Activated naive CD4-positive, alpha-beta T cell treated with anti-CD3 and anti-CD28 coated beads, Interleukin-2, amount 50 U/mL, for 72 hours (primary cell): ENCODE data around the gene SLC32A1. TPM values are rescaled to one million over a fixed set of nuclear protein-coding genes. Genes with fewer than 3 reads are reported as not detected.
A peak's percentile ranks its signal among the peaks of the same experiment; 100 is the strongest.

Experiments used
- ATAC-seq, 2 donors: fragments of 150-1000 bp; cut with Tn5 transposase; 2 replicates each; pipeline ENCODE4 v1.10.0; 2021; ENCODE audit warnings: mild to moderate bottlenecking in 2 of 2, moderate library complexity in 2 of 2
- DNase-seq, 2 donors: peaks; one replicate each; pipeline ENCODE4 v3.0.0; 2021 to 2022; ENCODE audit warnings: low spot score in 2 of 2
- H3K27ac Mint-ChIP-seq, 2 donors: one replicate each; pipeline ENCODE4 v1.8.0; 2022; ENCODE audit warnings: mild to moderate bottlenecking in 2 of 2, mixed read lengths in 2 of 2
- H3K36me3 Mint-ChIP-seq, 2 donors: one replicate each; pipeline ENCODE4 v1.8.0; 2022; ENCODE audit warnings: mixed read lengths in 2 of 2
- H3K9me3 Mint-ChIP-seq, 2 donors: one replicate each; pipeline ENCODE4 v1.8.0; 2022; ENCODE audit warnings: mixed read lengths in 2 of 2
- total RNA-seq, 2 donors: library from RNA; stranded (reverse); gene quantifications; one replicate each; pipeline ENCODE4 v1.2.3, GENCODE V29; 2022

SLC32A1 gene
- total RNA-seq, 2 donors from 2014 or later = not detected

- H3K27ac Mint-ChIP-seq = no peak overlapping the region
- no peak for DNase-seq
- no peak for ATAC-seq
- peaks cover 11 to 16% of the 10 kb centered on the region in 2 donors for H3K36me3 Mint-ChIP-seq
- no peaks in the 10 kb centered on the region for H3K9me3 Mint-ChIP-seq
Measured at GRCh38 chr20:38732981-38733380, 8.7 kb downstream of the SLC32A1 start.

- ATAC-seq = no peak
- DNase-seq = no peak
- Mint-ChIP-seq H3K27ac (no peak overlapping the region), H3K9me3 (no peaks in the 10 kb centered on the region), H3K36me3 (peaks cover 0 to under 1% of the 10 kb centered on the region in 2 donors)
Measured at GRCh38 chr20:38735172-38735571, 10.9 kb downstream of the SLC32A1 start.

GRCh38 chr20:38737887-38738286, 13.6 kb downstream of the SLC32A1 start:
- DNase-seq (no peak), ATAC-seq (no peak)
- Mint-ChIP-seq H3K9me3 (no peaks in the 10 kb centered on the region), H3K27ac (no peak overlapping the region), H3K36me3 (no peaks in the 10 kb centered on the region)

GRCh38 chr20:38745757-38746156, 21.5 kb downstream of the SLC32A1 start:
- DNase-seq (no peak), ATAC-seq (no peak)
- Mint-ChIP-seq H3K27ac (no peak overlapping the region), H3K9me3 (no peaks in the 10 kb centered on the region), H3K36me3 (no peaks in the 10 kb centered on the region)

DNA sequence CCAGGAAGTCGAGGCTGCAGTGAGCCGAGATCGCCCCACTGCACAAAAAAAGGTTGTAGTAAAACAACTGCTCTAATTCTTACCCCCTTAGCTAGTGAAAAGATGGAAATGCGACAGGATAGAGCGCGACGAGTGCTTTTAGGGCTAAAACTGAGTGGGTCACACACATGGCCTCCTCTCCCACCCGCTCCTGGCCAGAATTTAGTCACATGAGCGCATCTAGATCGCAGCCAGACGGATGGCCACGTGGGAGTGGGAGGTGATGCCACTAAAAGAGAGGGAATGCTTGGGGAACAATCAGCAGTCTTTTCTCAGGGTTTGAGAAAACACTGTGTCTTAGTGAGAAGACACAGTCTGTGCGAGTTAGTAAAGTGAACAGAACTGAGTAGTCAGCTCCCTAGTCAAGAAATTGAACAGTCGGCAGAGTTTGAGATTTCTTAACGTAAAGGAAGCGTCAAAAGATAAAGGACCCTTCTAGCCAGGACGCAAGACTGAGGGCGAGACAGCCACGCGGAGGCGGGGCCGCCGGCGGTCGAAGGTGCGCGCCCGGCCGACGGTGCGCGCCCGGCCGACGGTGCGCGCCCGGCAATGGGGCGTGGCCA, 23.3 kb downstream of the SLC32A1 start:
- DNase-seq (no peak), ATAC-seq (no peak)
- H3K27ac Mint-ChIP-seq = peak overlapping the region; percentile 8 to 91
- H3K36me3 Mint-ChIP-seq = peaks cover 0 to 4% of the 10 kb centered on the region in 2 donors
- H3K9me3 Mint-ChIP-seq = no peaks in the 10 kb centered on the region

GRCh38 chr20:38748097-38748860, 24.0 kb downstream of the SLC32A1 start, which contains the start of gene ACTR5:
ACTR5 (plus strand) TSS chr20:38748460; CDS start chr20:38748479, 19 bp downstream.
- DNase-seq = peak; percentile 95 to 99
- ATAC-seq = peak; percentile 89 to 90
- Mint-ChIP-seq H3K36me3 (peaks cover 0 to 10% of the 10 kb centered on the region in 2 donors), H3K9me3 (no peaks in the 10 kb centered on the region), H3K27ac (peak within 1 kb of the TSS; percentile 91 to 99)

DNA sequence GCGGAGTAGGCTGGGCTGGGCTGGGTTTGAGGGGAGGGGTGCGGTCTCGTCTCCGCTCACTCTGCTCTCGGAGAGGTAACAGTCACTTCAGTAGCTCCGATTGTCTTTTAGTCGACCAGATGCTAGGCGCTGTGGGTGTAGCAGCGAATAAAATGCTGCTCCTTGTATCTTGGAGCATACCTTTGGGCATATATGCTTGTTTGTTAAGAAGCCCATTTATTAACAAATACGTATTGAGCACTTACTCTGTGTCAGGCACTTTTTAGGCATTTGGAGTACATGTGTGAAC, 24.5 kb downstream of the SLC32A1 start:
- Mint-ChIP-seq H3K27ac (peak overlapping the region; percentile 45 to 91), H3K9me3 (no peaks in the 10 kb centered on the region), H3K36me3 (peaks cover 0 to 12% of the 10 kb centered on the region in 2 donors)
- DNase-seq = no peak
- peak; percentile 53 to 73 for ATAC-seq

DNA sequence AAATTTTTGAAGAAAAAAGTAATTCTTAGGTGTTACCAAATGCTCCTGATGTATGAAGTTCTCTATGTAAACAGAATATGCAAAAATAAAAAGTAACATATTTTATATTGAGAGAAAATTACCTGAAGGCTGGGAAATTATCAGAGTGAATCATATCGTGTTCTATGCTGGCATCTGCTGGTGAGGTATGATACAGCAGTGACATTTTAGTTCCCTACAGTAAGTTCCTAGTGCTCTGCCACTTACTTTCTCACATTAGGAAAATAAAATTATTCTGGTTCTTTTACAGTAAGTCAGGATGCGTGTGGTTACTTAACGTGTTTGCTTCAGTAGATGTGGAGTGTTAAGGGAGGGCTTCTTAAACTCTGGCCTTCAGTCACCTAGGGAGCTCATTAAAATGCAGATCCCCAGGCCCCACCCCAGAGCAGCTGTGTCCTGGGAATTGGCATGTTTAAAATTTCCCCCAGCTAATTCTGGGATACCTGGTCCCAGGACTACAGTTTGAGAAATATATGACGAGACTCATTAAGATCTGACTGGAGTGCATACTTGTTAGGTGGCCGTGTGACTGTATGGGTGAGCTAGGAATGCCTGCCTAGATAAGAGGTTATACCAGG, 27.2 kb downstream of the SLC32A1 start:
- DNase-seq = no peak
- no peak overlapping the region for H3K27ac Mint-ChIP-seq
- no peaks in the 10 kb centered on the region for H3K9me3 Mint-ChIP-seq
- ATAC-seq = no peak
- peaks cover 16 to 21% of the 10 kb centered on the region in 2 donors for H3K36me3 Mint-ChIP-seq

- ATAC-seq (no peak), DNase-seq (no peak)
- Mint-ChIP-seq H3K36me3 (peaks cover 16 to 21% of the 10 kb centered on the region in 2 donors), H3K9me3 (no peaks in the 10 kb centered on the region), H3K27ac (no peak overlapping the region)
Measured at GRCh38 chr20:38752029-38752428, 27.7 kb downstream of the SLC32A1 start.

DNA sequence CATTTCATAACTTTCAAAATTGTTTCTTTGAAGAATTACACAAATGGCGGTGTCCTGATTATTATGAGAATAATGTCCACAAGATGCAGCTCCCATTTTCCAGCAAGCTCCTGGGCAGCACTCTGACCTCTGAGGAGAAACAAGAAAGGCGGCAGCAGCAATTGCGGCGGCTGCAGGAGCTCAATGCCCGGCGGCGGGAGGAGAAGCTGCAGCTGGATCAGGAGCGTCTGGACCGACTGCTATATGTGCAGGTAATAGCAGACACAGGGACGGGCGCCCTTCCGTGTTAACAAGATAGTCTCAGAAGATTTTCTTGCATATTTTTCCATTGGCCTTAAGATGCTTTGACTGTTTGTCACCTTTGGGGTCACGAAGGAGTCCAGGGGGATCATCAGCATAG, 30.6 kb downstream of the SLC32A1 start:
- Mint-ChIP-seq H3K9me3 (no peaks in the 10 kb centered on the region), H3K36me3 (peaks cover 21 to 27% of the 10 kb centered on the region in 2 donors), H3K27ac (no peak overlapping the region)
- ATAC-seq (no peak), DNase-seq (no peak)

DNA sequence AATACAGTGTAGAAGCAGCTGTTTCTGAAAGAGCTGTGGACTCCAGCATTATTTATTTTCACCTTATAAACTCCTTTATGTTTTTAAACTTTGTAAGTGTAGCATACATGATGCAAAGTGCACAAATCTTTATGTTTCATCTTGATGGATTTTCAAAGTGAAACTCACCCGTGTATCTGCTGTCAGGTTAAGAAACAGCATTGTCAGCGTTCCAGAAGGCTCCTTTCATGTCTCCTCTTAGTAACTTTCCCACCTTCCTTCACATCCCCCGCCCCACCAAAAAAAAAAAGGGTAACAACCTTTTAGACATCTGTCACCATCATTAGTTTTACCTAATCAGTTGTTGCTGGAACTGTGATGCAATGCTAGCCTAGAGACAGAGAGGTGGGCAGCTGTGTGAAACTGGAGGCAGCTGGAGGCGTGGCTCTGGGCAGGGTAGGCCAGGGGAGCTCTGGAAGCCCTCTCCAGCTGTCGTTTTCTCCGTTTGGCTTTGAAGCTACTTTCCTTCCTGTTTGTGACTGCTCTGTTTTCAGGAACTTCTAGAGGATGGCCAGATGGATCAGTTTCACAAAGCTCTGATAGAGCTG, 31.1 kb downstream of the SLC32A1 start:
- H3K36me3 Mint-ChIP-seq = peaks cover 21 to 32% of the 10 kb centered on the region in 2 donors
- H3K27ac Mint-ChIP-seq = peak overlapping the region in 1 of 2 donors; percentile 52
- no peaks in the 10 kb centered on the region for H3K9me3 Mint-ChIP-seq
- no peak for DNase-seq
- no peak for ATAC-seq

DNA sequence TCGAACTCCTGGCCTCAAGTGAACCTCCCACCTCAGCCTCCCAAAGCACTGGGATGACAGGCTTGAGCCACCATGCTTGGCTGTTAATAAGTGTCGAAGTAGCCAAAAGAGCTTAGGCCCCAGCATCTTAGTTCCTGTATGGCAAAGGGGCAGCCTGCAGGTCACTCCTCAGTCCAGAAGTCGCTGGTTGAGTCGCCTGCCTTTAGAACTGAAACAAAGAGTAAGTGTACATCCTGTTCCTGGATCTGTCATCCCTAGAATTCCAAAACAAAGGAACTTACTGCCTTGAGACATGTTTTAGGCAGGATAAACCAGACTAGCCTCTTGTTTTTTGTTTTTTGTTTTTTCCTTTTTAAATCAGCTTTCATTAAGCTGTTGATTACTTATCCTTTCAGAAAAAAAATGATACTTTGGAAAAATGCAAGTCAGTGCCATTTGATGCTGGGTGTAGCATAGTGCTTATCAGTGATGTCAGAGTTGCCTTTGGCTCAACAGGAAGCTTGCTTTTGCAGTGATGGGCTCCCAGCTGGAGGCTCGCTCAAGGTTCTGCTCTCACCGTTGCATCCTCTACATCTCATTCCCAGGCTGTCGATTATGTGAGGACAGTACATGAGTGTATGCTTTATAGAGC, 33.0 kb downstream of the SLC32A1 start:
- DNase-seq = no peak
- H3K36me3 Mint-ChIP-seq = peaks cover 27 to 36% of the 10 kb centered on the region in 2 donors
- no peak for ATAC-seq
- H3K9me3 Mint-ChIP-seq = no peaks in the 10 kb centered on the region
- H3K27ac Mint-ChIP-seq = no peak overlapping the region

GRCh38 chr20:38759106-38759505, 34.8 kb downstream of the SLC32A1 start:
- Mint-ChIP-seq H3K27ac (no peak overlapping the region), H3K9me3 (no peaks in the 10 kb centered on the region), H3K36me3 (peaks cover 21 to 49% of the 10 kb centered on the region in 2 donors)
- DNase-seq = no peak
- ATAC-seq = no peak

GRCh38 chr20:38760978-38761377, 36.7 kb downstream of the SLC32A1 start:
- H3K36me3 Mint-ChIP-seq = peaks cover 19 to 35% of the 10 kb centered on the region in 2 donors

DNA sequence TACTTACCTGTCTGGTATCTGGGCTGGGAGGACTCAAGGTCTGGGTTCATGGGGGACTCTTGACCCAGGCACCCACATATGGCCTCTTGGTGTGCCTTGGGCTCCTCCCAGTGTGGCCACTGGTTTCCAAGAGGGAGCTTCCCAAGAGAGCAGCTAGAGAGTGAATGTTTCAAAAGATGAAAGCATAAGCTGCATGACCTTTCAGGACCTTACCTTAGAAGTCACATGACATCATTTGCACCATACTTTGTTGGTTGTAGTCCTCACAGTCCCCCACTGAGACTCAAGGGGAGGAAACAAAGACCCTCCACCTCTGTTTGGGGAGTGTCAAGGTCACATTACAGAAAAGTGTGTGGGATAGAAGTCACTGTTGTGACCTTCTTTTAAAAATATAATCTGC, 37.9 kb downstream of the SLC32A1 start:
- Mint-ChIP-seq H3K27ac (peak overlapping the region; percentile 5 to 15), H3K36me3 (peaks cover 19 to 35% of the 10 kb centered on the region in 2 donors), H3K9me3 (no peaks in the 10 kb centered on the region)
- ATAC-seq = no peak
- no peak for DNase-seq

More at GRCh38 chr20:38760978-38761377, 36.7 kb downstream of the SLC32A1 start:
- Mint-ChIP-seq H3K27ac (peak overlapping the region in 1 of 2 donors; percentile 37), H3K9me3 (no peaks in the 10 kb centered on the region)
- ATAC-seq (no peak), DNase-seq (no peak)

DNA sequence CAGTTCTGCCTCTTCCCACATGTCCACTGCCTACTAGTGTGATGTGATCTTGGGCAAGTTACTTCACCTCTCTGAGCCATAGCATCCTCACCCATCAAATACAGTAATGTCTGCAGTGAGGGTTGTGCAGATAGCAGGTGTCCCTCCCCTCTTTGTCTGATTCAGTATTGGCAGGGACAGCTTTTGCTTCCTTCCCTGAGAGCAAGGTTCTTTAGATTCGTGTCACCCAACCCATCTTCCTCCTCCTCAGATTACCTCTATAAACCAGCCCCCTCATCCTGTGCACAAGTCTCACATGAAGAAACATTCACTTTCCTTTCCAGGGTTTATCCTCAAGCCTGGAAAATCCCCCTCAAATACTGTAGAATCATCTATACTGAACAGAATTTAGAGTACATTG, 39.3 kb downstream of the SLC32A1 start:
- H3K27ac Mint-ChIP-seq = peak overlapping the region in 1 of 2 donors; percentile 7
- DNase-seq = no peak

More for the DNA sequence above, 39.3 kb downstream of the SLC32A1 start:
- H3K9me3 Mint-ChIP-seq = no peaks in the 10 kb centered on the region
- peaks cover 19 to 38% of the 10 kb centered on the region in 2 donors for H3K36me3 Mint-ChIP-seq
- no peak for ATAC-seq
